Activated gamma-delta T cell treated with anti-CD3 and anti-CD28 coated beads, Interleukin-2, amount 50 U/mL, for 16 hours (primary cell): ENCODE results near the gene PLEKHA5.

Source experiments
- DNase-seq: peaks from one replicate; pipeline ENCODE4 v3.0.0-alpha.2; 2020; ENCODE audit warnings: low read depth

PLEKHA5 gene

GRCh38 chr12:19128485-19128884 lies 1.0 kb upstream of the PLEKHA5 start:
- no peak for DNase-seq

GRCh38 chr12:19129122-19129485 lies 429 bp upstream of the PLEKHA5 start:
- DNase-seq: no peak

GRCh38 chr12:19130224-19131024 lies 891 bp downstream of the PLEKHA5 start:
- no peak for DNase-seq

- no peak for DNase-seq
Observed at GRCh38 chr12:19131025-19131444, 1.5 kb downstream of the PLEKHA5 start.

GRCh38 chr12:19138551-19138950 lies 9.0 kb downstream of the PLEKHA5 start:
- DNase-seq: no peak

GRCh38 chr12:19138956-19139355 lies 9.4 kb downstream of the PLEKHA5 start:
- no peak for DNase-seq

- no peak for DNase-seq
Observed at GRCh38 chr12:19139615-19140194, 10.2 kb downstream of the PLEKHA5 start.

- DNase-seq: no peak
Observed at GRCh38 chr12:19140381-19141236, 11.1 kb downstream of the PLEKHA5 start.

GRCh38 chr12:19142499-19142898 lies 13.0 kb downstream of the PLEKHA5 start:
- no peak for DNase-seq

GRCh38 chr12:19144287-19144686 lies 14.8 kb downstream of the PLEKHA5 start:
- DNase-seq: no peak

- no peak for DNase-seq
Observed at GRCh38 chr12:19144985-19145384, 15.5 kb downstream of the PLEKHA5 start.

- DNase-seq: no peak
Observed at GRCh38 chr12:19148860-19149259, 19.3 kb downstream of the PLEKHA5 start.

- DNase-seq: no peak
Observed at GRCh38 chr12:19150273-19150900, 20.9 kb downstream of the PLEKHA5 start.

- DNase-seq: no peak
Observed at GRCh38 chr12:19151298-19151697, 21.8 kb downstream of the PLEKHA5 start.

GRCh38 chr12:19153396-19153795 lies 23.9 kb downstream of the PLEKHA5 start:
- no peak for DNase-seq

GRCh38 chr12:19154686-19155085 lies 25.2 kb downstream of the PLEKHA5 start:
- DNase-seq: no peak

GRCh38 chr12:19155981-19156734 lies 26.6 kb downstream of the PLEKHA5 start:
- DNase-seq: no peak

- no peak for DNase-seq
Observed at GRCh38 chr12:19158923-19159322, 29.4 kb downstream of the PLEKHA5 start.

- no peak for DNase-seq
Observed at GRCh38 chr12:19161216-19161615, 31.7 kb downstream of the PLEKHA5 start.

- no peak for DNase-seq
Observed at GRCh38 chr12:19165451-19165850, 35.9 kb downstream of the PLEKHA5 start.

GRCh38 chr12:19166387-19166786 lies 36.9 kb downstream of the PLEKHA5 start:
- no peak for DNase-seq

- no peak for DNase-seq
Observed at GRCh38 chr12:19166956-19167355, 37.4 kb downstream of the PLEKHA5 start.
